ENCODE measurements around the gene RDX. TPM values are rescaled to one million over a fixed set of nuclear protein-coding genes. Genes with fewer than 3 reads are reported as not detected.

RDX gene
- total RNA-seq, 4 donors from 2014 or later: 95.7 to 140 (median 115) TPM

DNA sequence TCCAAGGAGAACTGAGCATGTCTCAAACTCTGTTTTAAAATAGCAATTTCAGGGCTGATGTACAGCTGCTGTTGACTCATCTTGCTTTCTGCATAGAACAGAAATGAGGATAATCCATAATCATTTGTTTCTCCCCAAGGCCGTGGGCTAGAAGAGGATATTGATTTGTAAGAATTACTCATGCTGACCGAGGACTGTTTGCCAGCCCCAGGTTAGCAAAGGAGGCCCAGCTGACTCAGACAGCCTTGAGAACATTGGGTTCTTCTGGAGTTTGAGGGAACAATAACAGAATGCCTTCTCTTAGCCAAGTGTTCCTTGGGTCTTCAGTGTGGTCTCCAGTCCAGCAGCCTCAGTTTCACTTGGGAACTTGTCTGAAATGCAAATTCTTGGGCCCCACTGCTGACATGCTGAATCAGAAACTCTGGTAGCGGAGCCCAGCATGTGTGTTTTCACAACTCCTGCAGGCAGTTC, 111.3 kb downstream of the RDX start:
- ATAC-seq: peak; percentile 55 to 68
- Histone ChIP-seq H3K27me3 (no peaks in the 10 kb centered on the region), H3K27ac (peak overlapping the region in 1 of 4 donors; percentile 9), H3K9me3 (no peaks in the 10 kb centered on the region), H3K4me3 (no peak overlapping the region), H3K36me3 (no peaks in the 10 kb centered on the region), H3K4me1 (no peaks in the 10 kb centered on the region)
- no peak for TF ChIP-seq POLR2A (IDR thresholded peaks at IDR 0.05)
- TF ChIP-seq, protein P1, sequence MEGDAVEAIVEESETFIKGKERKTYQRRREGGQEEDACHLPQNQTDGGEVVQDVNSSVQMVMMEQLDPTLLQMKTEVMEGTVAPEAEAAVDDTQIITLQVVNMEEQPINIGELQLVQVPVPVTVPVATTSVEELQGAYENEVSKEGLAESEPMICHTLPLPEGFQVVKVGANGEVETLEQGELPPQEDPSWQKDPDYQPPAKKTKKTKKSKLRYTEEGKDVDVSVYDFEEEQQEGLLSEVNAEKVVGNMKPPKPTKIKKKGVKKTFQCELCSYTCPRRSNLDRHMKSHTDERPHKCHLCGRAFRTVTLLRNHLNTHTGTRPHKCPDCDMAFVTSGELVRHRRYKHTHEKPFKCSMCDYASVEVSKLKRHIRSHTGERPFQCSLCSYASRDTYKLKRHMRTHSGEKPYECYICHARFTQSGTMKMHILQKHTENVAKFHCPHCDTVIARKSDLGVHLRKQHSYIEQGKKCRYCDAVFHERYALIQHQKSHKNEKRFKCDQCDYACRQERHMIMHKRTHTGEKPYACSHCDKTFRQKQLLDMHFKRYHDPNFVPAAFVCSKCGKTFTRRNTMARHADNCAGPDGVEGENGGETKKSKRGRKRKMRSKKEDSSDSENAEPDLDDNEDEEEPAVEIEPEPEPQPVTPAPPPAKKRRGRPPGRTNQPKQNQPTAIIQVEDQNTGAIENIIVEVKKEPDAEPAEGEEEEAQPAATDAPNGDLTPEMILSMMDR (IDR thresholded peaks at IDR 0.05 in 4 of 5, conservative IDR thresholded peaks at IDR 0.05 in 1 of 5): no peak
- intact Hi-C loops (cut with DNase I; ENCODE audit: low total_unique reads): no loop called here
- DNase-seq: peak; percentile 25 to 50
- in situ Hi-C loops (cut with MboI; ENCODE audit: low sequenced_read_pairs in 4 of 4): loop anchor here in 1 of 4 donors (25.0 kb wide), 1 partner anchor 1052 kb away; the partner anchor contains the start of gene POU2AF2

DNA sequence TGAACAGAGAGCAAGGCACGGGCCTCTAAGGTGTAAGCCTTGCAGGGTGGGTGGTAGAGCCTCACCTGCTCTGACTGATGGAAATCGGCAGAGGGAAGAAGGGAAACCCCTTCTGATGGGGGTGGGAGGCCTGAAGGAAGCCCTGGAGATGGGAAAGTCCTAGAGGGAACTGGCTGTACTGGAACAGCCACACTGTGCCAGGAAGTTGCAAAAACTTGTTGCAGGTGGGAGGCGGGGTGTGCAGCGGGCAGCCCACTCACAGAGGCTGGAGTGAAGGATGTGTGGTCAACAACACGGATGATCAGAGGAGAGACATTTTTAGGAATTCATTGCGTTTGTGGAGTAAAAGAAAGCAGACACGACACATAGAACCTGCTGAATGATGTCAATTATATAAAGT, 112.0 kb downstream of the RDX start:
- Histone ChIP-seq H3K27me3 (no peaks in the 10 kb centered on the region), H3K4me1 (no peaks in the 10 kb centered on the region), H3K27ac (no peak overlapping the region), H3K4me3 (no peak overlapping the region), H3K36me3 (no peaks in the 10 kb centered on the region), H3K9me3 (no peaks in the 10 kb centered on the region)
- DNase-seq: peak in 1 of 2 donors; percentile 38
- no peak for TF ChIP-seq POLR2A (IDR thresholded peaks at IDR 0.05)
- TF ChIP-seq, protein P1 (IDR thresholded peaks at IDR 0.05 in 4 of 5, conservative IDR thresholded peaks at IDR 0.05 in 1 of 5): no peak
- peak in 1 of 2 donors; percentile 35 for ATAC-seq
- in situ Hi-C loops (cut with MboI; ENCODE audit: low sequenced_read_pairs in 4 of 4) (loop anchor here in 1 of 4 donors (25.0 kb wide), 1 partner anchor 1053 kb away; the partner anchor contains the start of gene POU2AF2), intact Hi-C loops (cut with DNase I; ENCODE audit: low total_unique reads) (no loop called here)

DNA sequence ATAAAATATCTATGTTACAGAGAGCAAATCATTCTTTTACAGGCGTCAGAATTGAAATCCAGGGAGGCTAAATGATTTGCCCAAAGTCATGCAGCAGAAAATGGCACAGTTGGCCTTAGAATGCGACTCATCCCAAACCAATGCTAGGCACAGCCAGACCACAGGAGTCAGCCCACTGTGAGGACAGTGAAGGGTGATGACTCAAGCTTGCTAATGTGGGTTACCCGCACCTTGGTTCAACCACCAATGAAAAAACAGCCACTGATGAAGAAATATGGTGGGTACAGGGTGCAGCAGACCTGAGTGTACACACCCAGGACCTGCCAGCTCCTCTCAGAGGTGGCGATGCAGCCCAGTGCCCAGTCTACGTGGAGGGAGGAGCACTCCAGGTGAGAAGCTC, 113.5 kb downstream of the RDX start:
- intact Hi-C loops (cut with DNase I; ENCODE audit: low total_unique reads): no loop called here
- Histone ChIP-seq H3K9me3 (no peaks in the 10 kb centered on the region), H3K27ac (no peak overlapping the region), H3K4me1 (no peaks in the 10 kb centered on the region), H3K4me3 (no peak overlapping the region), H3K27me3 (no peaks in the 10 kb centered on the region), H3K36me3 (no peaks in the 10 kb centered on the region)
- ATAC-seq (no peak), DNase-seq (no peak)
- in situ Hi-C loops (cut with MboI; ENCODE audit: low sequenced_read_pairs in 4 of 4): loop anchor here in 1 of 4 donors (25.0 kb wide), 1 partner anchor 1054 kb away; the partner anchor contains the start of gene POU2AF2
- TF ChIP-seq, protein P1 (IDR thresholded peaks at IDR 0.05 in 4 of 5, conservative IDR thresholded peaks at IDR 0.05 in 1 of 5): no peak
- no peak for TF ChIP-seq POLR2A (IDR thresholded peaks at IDR 0.05)

DNA sequence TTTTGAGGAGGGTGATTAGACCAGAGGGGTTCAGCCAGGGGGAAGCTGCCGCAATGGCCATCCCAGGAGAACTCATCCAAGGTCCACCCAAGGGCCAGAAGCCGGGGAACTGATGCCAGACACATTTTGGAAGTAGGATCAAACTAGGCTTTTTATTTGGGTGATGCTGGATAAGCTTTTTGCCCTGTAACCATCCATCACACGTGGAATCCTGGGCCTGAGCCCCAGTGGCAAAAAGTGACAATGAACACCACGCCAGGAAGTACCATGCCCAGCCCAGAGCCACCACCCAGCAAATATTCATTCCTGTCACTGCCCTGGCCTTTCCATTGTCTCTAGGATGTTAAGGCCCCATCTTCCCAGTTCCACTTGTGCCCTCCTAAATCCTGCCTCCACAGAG, 117.3 kb downstream of the RDX start:
- no peak for TF ChIP-seq POLR2A (IDR thresholded peaks at IDR 0.05)
- TF ChIP-seq, protein P1 (IDR thresholded peaks at IDR 0.05 in 4 of 5, conservative IDR thresholded peaks at IDR 0.05 in 1 of 5): no peak
- Histone ChIP-seq H3K9me3 (no peaks in the 10 kb centered on the region), H3K4me1 (peaks cover 0 to 3% of the 10 kb centered on the region in 2 donors), H3K4me3 (no peak overlapping the region), H3K36me3 (no peaks in the 10 kb centered on the region), H3K27me3 (no peaks in the 10 kb centered on the region), H3K27ac (no peak overlapping the region)
- intact Hi-C loops (cut with DNase I; ENCODE audit: low total_unique reads) (loop anchor here (10.0 kb wide), 1 partner anchor 234 kb away; no protein-coding TSS in a partner anchor), in situ Hi-C loops (cut with MboI; ENCODE audit: low sequenced_read_pairs in 4 of 4) (loop anchor here in 1 of 4 donors (25.0 kb wide), 1 partner anchor 1058 kb away; the partner anchor contains the start of gene POU2AF2)
- no peak for ATAC-seq
- DNase-seq: no peak
